Peyer's patch (tissue), 4 donors: ENCODE measurements around the gene GALP. TPM values are rescaled to one million over a fixed set of nuclear protein-coding genes. Genes with fewer than 3 reads are reported as not detected.

ENCODE experiments used
- DNase-seq, 3 donors: peaks; one replicate each; pipeline ENCODE4 v3.0.0-alpha.2; 2017 to 2019
- H3K27ac ChIP-seq, 4 donors: fragments of 200-600 bp; sonication (generic); one replicate each; pipeline ENCODE4 v1.5.1; 2016 to 2019
- H3K27me3 ChIP-seq, 2 donors: fragments of 200-600 bp; sonication (generic); one replicate each; pipeline ENCODE4 v1.5.1; 2019
- H3K36me3 ChIP-seq, 3 donors: fragments of 200-600 bp; sonication (generic); one replicate each; pipeline ENCODE4 v1.5.1; 2016 to 2019
- H3K4me1 ChIP-seq, 4 donors: fragments of 200-600 bp; sonication (generic); one replicate each; pipeline ENCODE4 v1.5.1; 2016 to 2019
- H3K4me3 ChIP-seq, 4 donors: fragments of 200-600 bp; sonication (generic); 1 replicate in 3 of 4; 2 replicates in 1 of 4; pipeline ENCODE4 v1.5.1; 2016 to 2019; ENCODE audit warnings: mild to moderate bottlenecking in 1 of 4
- H3K9me3 ChIP-seq, 4 donors: fragments of 200-600 bp; sonication (generic); one replicate each; pipeline ENCODE4 v1.5.1; 2016 to 2019; ENCODE audit warnings: mild to moderate bottlenecking in 1 of 4
- POLR2A ChIP-seq, 2 donors: fragments of 450-650 bp; IDR thresholded peaks; one replicate each; pipeline ENCODE4 v1.5.1; 2017; ENCODE audit warnings: antibody characterized with exemption in 2 of 2, mild to moderate bottlenecking in 2 of 2, moderate library complexity in 2 of 2
- total RNA-seq, 4 donors: library from RNA; depleted of rRNA; stranded (reverse); fragments of >200 nt; gene quantifications; one replicate each; pipeline ENCODE4 v1.1.0, GENCODE V29; 2016
- TF ChIP-seq, protein P1 (sequence below), 6 experiments: fragments of 450-650 bp in 4 of 6; fragments of 200-600 bp in 2 of 6; sonication (generic) in 1 of 6; IDR thresholded peaks; one replicate each; pipeline ENCODE4 v1.5.1; 2017 to 2019; ENCODE audit warnings: antibody characterized with exemption in 6 of 6, mild to moderate bottlenecking in 3 of 6, moderate library complexity in 1 of 6

The GALP gene
- total RNA-seq, 4 donors from 2014 or later: not detected

DNA sequence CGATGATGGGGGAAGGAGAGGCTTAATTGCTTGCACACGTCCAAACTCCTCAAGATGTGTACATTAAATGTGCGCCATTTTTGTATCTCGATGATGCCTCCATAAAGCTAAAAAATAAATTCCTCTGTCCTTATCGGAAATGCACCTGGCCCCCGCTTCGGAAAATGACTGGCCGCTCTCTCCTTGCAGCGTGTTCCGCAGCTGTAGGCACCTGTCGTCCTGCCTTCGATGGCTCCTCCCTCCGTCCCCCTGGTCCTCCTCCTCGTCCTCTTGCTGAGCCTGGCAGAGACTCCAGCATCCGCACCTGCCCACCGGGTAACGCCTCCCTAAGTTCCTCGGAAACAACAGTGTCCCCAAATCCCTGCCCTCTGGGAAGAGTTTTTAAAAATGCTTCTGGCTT lies 1.1 kb downstream of the GALP start:
- no peaks in the 10 kb centered on the region for H3K9me3 ChIP-seq
- H3K4me1 ChIP-seq: no peaks in the 10 kb centered on the region
- no peaks in the 10 kb centered on the region for H3K27me3 ChIP-seq
- TF ChIP-seq POLR2A (IDR thresholded peaks at IDR 0.05): no peak
- TF ChIP-seq, protein P1, sequence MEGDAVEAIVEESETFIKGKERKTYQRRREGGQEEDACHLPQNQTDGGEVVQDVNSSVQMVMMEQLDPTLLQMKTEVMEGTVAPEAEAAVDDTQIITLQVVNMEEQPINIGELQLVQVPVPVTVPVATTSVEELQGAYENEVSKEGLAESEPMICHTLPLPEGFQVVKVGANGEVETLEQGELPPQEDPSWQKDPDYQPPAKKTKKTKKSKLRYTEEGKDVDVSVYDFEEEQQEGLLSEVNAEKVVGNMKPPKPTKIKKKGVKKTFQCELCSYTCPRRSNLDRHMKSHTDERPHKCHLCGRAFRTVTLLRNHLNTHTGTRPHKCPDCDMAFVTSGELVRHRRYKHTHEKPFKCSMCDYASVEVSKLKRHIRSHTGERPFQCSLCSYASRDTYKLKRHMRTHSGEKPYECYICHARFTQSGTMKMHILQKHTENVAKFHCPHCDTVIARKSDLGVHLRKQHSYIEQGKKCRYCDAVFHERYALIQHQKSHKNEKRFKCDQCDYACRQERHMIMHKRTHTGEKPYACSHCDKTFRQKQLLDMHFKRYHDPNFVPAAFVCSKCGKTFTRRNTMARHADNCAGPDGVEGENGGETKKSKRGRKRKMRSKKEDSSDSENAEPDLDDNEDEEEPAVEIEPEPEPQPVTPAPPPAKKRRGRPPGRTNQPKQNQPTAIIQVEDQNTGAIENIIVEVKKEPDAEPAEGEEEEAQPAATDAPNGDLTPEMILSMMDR (IDR thresholded peaks at IDR 0.05): no peak
- no peak overlapping the region for H3K27ac ChIP-seq
- DNase-seq: no peak
- no peaks in the 10 kb centered on the region for H3K36me3 ChIP-seq
- no peak overlapping the region for H3K4me3 ChIP-seq

DNA sequence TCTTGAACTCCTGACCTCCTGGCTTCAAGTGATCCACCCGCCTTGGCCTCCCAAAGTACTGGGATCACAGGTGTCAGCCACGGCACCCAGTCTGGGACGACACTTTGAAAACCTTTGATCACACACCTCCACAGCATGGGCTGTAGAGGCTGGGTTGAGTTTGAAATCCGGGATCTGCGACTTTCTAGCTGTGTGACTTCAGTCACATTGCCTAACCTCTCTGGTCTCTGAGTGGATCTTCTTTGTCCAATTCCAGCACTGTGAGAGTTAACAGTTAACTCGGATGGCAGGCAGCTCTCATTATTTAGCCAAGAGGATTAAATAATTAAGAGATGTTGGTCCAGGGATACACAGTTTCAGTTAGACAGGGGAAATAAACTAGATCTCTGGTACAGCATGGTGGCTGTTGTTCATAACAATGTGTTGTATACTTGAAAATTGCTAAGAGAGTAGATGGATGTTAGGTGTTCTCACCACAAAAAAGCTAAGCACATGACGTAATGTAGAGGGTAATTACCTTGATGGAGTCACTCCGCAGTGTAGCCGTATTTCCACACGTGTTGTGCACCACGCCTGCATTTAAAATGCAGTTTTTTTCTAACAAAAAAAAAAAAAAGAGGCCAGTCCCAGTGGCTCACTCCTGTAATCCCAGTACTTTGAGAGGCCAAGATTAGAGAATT lies 1.9 kb downstream of the GALP start:
- no peak for TF ChIP-seq POLR2A (IDR thresholded peaks at IDR 0.05)
- TF ChIP-seq, protein P1 (IDR thresholded peaks at IDR 0.05): no peak
- DNase-seq: no peak
- H3K4me1 ChIP-seq: no peaks in the 10 kb centered on the region
- H3K4me3 ChIP-seq: no peak overlapping the region
- H3K9me3 ChIP-seq: no peaks in the 10 kb centered on the region
- no peaks in the 10 kb centered on the region for H3K27me3 ChIP-seq
- H3K36me3 ChIP-seq: no peaks in the 10 kb centered on the region
- no peak overlapping the region for H3K27ac ChIP-seq

DNA sequence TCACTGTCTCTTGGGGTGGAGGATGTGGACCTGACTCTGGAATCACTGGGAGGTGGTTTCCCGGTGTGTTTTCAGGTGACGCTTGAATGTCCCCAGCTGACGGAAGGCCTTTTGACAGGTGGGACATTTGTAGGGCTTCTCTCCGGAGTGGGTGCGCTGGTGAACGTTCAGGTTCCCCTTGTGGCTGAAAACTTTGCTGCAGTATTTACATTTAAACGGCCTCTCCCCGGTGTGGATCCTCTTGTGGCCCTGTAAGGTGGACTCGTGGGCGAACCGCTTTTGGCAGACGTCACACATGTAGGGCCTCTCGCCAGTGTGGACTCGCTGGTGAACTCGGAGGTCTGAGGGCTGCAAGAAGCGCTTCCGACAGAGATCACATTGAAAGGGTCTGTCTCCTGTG lies 14.0 kb downstream of the GALP start:
- Histone ChIP-seq H3K27ac (no peak overlapping the region), H3K36me3 (no peaks in the 10 kb centered on the region), H3K4me1 (no peaks in the 10 kb centered on the region), H3K9me3 (no peaks in the 10 kb centered on the region), H3K4me3 (no peak overlapping the region), H3K27me3 (no peaks in the 10 kb centered on the region)
- no peak for DNase-seq
- TF ChIP-seq, protein P1 (IDR thresholded peaks at IDR 0.05): no peak
- no peak for TF ChIP-seq POLR2A (IDR thresholded peaks at IDR 0.05)

DNA sequence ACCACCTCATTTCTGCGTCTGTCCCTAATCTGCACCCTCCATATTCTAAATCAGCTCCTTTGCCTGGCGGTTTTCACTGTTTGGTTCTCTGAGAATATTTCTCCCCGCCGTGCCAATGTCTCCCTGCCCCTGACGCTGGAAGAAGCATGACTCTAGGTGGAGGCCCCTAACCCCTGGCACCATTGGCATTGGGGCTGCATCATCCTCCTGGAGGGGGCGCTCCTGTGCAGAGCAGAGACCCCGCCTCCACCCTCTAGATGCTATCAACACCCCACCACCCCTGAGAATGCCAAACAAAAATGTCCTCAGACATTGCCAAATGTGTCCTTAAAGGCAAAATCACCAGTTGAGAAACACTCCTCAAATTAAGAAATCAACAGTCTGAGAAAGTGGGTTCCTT lies 15.3 kb downstream of the GALP start:
- no peaks in the 10 kb centered on the region for H3K36me3 ChIP-seq
- no peak for TF ChIP-seq POLR2A (IDR thresholded peaks at IDR 0.05)
- TF ChIP-seq, protein P1 (IDR thresholded peaks at IDR 0.05): no peak
- no peak overlapping the region for H3K27ac ChIP-seq
- no peak overlapping the region for H3K4me3 ChIP-seq
- H3K27me3 ChIP-seq: no peaks in the 10 kb centered on the region
- no peak for DNase-seq
- H3K4me1 ChIP-seq: no peaks in the 10 kb centered on the region
- H3K9me3 ChIP-seq: no peaks in the 10 kb centered on the region

DNA sequence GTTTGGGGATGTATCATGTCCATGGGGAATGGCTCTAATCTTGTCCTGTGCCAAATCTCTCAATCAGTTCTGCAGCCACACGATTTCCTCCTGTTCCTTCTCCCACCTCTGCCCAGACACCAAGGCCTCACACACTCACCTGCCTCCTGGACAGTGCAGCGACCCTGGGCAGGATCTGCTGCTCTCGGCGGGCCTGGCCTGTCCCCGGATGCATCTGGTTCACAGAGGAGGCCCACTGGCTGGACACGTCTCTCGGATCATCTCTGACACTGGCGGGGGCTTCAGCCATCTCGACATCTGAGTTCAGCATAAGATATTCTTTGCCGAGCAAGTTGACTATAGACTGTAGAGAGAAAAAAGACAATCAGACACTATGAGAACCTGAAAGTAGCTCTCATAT lies 15.9 kb downstream of the GALP start:
- no peak overlapping the region for H3K4me3 ChIP-seq
- H3K9me3 ChIP-seq: no peaks in the 10 kb centered on the region
- H3K36me3 ChIP-seq: no peaks in the 10 kb centered on the region
- no peak for DNase-seq
- TF ChIP-seq POLR2A (IDR thresholded peaks at IDR 0.05): no peak
- TF ChIP-seq, protein P1 (IDR thresholded peaks at IDR 0.05): no peak
- no peaks in the 10 kb centered on the region for H3K27me3 ChIP-seq
- H3K27ac ChIP-seq: no peak overlapping the region
- H3K4me1 ChIP-seq: no peaks in the 10 kb centered on the region
